HL-60 (cell line): ENCODE measurements around the gene COL16A1.

Source experiments
- DNase-seq, 2 experiments: peaks; one replicate each; pipeline ENCODE4 v3.0.0-alpha.2; 2010 to 2020; ENCODE audit warnings: low read depth in 1 of 2, low spot score in 1 of 2
- H3K27ac ChIP-seq: fragments of 250-450 bp; sonication (Bioruptor Pico); replicated peaks from 2 replicates; pipeline ENCODE4 v1.5.1; 2020; ENCODE audit warnings: mild to moderate bottlenecking, moderate library complexity
- H3K27me3 ChIP-seq: fragments of 250-450 bp; sonication (Bioruptor Pico); 2 replicates; pipeline ENCODE4 v1.5.1; 2021; ENCODE audit warnings: mild to moderate bottlenecking, moderate library complexity; ENCODE audit not compliant: insufficient read depth, poor library complexity, severe bottlenecking
- H3K4me3 ChIP-seq: replicated peaks from 2 replicates; pipeline ENCODE4 v1.5.1; 2011; ENCODE audit warnings: mild to moderate bottlenecking, control low read depth, low read length; ENCODE audit not compliant: insufficient read depth
- GABPA ChIP-seq: IDR thresholded peaks from 2 replicates; pipeline ENCODE4 v1.6.1; 2012; ENCODE audit warnings: low read depth
- POLR2AphosphoS5 ChIP-seq: IDR thresholded peaks from 2 replicates; pipeline ENCODE4 v1.6.1; 2012; ENCODE audit warnings: low read depth
- SPI1 ChIP-seq: IDR thresholded peaks from 2 replicates; pipeline ENCODE4 v1.6.1; 2012; ENCODE audit warnings: low read depth, mild to moderate bottlenecking, borderline replicate concordance
- TF ChIP-seq, protein P1 (sequence below): IDR thresholded peaks from one replicate; pipeline ENCODE4 v1.5.1; 2011; ENCODE audit warnings: low read length, control low read depth, inconsistent platforms; ENCODE audit not compliant: insufficient read depth
- TF ChIP-seq, protein P2 (sequence below): IDR thresholded peaks from 2 replicates; pipeline ENCODE4 v1.6.1; 2012; ENCODE audit warnings: low read depth; ENCODE audit not compliant: insufficient replicate concordance

COL16A1 gene

DNA sequence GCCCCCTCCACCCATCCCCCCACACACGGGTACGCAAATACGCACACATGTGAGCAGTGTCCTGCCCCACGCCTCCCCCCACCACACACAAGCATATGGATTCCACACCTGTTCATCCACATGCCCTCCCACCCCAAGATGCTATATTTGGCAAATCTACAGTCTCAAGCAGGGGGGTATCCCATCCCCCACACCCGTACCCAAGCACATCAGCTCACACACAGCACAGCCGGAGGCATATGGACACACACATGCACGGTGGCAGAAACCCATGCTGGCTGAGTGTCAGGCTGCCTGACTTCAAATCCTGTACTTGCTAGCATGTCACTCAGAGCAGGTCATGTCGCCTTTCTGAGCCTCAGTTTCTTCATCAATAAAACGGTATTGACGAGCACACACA is 10.6 kb downstream of the COL16A1 start:
- no peak overlapping the region for H3K4me3 ChIP-seq
- H3K27me3 ChIP-seq, result peaks cover 3% of the 10 kb centered on the region
- H3K27ac ChIP-seq, result no peak overlapping the region
- no peak for TF ChIP-seq GABPA
- no peak for DNase-seq

DNA sequence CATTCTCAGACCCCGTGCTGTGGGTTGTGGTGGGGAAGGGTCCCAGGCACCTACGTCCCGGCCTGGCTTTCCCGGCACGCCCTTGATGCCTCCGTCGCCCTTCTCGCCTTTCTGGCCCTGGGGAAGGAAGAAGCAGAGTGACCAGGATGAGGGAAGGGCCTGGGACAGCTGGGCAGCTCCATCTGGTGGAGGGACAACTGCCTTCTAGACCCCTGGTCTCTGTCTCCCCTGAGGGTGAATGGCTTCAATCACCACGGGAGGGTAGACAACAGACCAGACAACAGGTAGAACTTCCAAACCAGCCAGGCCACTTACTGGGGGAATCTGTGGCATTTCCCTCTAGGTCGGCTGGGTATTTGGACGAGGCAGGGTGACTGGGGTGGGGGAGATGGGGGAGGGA is 11.9 kb downstream of the COL16A1 start:
- Histone ChIP-seq H3K4me3 (no peak overlapping the region), H3K27ac (no peak overlapping the region), H3K27me3 (no peaks in the 10 kb centered on the region)
- DNase-seq, result no peak
- TF ChIP-seq, protein P1, sequence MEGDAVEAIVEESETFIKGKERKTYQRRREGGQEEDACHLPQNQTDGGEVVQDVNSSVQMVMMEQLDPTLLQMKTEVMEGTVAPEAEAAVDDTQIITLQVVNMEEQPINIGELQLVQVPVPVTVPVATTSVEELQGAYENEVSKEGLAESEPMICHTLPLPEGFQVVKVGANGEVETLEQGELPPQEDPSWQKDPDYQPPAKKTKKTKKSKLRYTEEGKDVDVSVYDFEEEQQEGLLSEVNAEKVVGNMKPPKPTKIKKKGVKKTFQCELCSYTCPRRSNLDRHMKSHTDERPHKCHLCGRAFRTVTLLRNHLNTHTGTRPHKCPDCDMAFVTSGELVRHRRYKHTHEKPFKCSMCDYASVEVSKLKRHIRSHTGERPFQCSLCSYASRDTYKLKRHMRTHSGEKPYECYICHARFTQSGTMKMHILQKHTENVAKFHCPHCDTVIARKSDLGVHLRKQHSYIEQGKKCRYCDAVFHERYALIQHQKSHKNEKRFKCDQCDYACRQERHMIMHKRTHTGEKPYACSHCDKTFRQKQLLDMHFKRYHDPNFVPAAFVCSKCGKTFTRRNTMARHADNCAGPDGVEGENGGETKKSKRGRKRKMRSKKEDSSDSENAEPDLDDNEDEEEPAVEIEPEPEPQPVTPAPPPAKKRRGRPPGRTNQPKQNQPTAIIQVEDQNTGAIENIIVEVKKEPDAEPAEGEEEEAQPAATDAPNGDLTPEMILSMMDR, result no peak
- TF ChIP-seq SPI1, result no peak
- TF ChIP-seq POLR2AphosphoS5, result no peak
- TF ChIP-seq, protein P2, sequence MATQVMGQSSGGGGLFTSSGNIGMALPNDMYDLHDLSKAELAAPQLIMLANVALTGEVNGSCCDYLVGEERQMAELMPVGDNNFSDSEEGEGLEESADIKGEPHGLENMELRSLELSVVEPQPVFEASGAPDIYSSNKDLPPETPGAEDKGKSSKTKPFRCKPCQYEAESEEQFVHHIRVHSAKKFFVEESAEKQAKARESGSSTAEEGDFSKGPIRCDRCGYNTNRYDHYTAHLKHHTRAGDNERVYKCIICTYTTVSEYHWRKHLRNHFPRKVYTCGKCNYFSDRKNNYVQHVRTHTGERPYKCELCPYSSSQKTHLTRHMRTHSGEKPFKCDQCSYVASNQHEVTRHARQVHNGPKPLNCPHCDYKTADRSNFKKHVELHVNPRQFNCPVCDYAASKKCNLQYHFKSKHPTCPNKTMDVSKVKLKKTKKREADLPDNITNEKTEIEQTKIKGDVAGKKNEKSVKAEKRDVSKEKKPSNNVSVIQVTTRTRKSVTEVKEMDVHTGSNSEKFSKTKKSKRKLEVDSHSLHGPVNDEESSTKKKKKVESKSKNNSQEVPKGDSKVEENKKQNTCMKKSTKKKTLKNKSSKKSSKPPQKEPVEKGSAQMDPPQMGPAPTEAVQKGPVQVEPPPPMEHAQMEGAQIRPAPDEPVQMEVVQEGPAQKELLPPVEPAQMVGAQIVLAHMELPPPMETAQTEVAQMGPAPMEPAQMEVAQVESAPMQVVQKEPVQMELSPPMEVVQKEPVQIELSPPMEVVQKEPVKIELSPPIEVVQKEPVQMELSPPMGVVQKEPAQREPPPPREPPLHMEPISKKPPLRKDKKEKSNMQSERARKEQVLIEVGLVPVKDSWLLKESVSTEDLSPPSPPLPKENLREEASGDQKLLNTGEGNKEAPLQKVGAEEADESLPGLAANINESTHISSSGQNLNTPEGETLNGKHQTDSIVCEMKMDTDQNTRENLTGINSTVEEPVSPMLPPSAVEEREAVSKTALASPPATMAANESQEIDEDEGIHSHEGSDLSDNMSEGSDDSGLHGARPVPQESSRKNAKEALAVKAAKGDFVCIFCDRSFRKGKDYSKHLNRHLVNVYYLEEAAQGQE, result no peak
- no peak for TF ChIP-seq GABPA

DNA sequence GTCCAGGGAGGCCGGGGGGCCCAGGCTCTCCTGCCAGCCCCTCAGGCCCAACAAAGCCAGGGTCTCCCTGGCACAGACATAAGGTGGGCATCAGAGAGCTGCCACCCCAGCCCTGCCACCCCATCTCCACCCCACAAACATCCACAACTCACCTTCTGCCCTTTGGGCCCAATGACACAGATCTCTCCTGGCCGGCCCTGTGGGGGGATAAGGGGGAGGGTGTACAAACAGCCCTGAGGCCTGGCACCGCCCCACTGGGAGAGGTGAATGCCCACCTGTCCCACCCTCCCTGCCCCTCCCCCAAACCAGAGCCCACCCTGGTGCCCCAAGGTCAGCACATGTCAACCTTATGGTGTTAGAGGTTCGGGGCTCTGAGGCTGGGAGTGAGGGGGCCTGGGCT is 12.4 kb downstream of the COL16A1 start:
- TF ChIP-seq GABPA (no peak), SPI1 (no peak), POLR2AphosphoS5 (no peak)
- TF ChIP-seq, protein P2, result no peak
- TF ChIP-seq, protein P1, result no peak
- no peaks in the 10 kb centered on the region for H3K27me3 ChIP-seq
- no peak for DNase-seq
- H3K27ac ChIP-seq, result no peak overlapping the region
- H3K4me3 ChIP-seq, result no peak overlapping the region

DNA sequence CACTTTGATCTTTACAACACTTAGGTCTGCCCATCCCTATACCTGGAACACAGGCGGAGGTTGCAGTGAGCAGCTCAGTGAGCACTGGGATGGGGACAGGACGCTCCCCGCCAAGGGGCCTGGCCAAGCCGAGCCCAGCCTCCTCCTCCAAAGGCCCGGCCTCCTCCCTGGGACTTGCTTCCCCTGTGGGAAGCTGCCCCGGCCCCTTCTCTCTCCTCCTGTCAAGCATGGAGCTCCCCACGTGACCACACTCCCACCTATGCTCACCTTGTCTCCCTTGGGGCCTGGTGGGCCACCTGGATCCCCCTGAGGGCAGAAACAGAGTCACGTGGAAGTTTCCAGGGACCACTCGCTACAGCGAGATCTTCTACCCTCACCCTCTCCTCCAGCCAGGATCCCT is 12.9 kb downstream of the COL16A1 start:
- H3K27me3 ChIP-seq, result no peaks in the 10 kb centered on the region
- TF ChIP-seq GABPA (no peak), POLR2AphosphoS5 (no peak), SPI1 (no peak)
- TF ChIP-seq, protein P1, result no peak
- TF ChIP-seq, protein P2, result no peak
- no peak for DNase-seq
- no peak overlapping the region for H3K27ac ChIP-seq
- no peak overlapping the region for H3K4me3 ChIP-seq
